ENCODE results near the gene LRRD1. TPM values are rescaled to one million over a fixed set of nuclear protein-coding genes. Genes with fewer than 3 reads are reported as not detected.

LRRD1 gene
- total and polyA plus RNA-seq, 2 of the 8 experiments (the other 6 are each of a cell fraction or from before 2014, with no cell fraction given): not detected

GRCh38 chr7:92155108-92155739, 23.7 kb downstream of the LRRD1 start:
- ChIA-PET POLR2A (ENCODE audit: partially characterized antibody) (no interaction called here), CTCF (ENCODE audit: partially characterized antibody) (no interaction called here)
- no peak overlapping the region for H3K4me3 ChIP-seq (ENCODE audit: extremely low read depth in 1 of 4, insufficient read depth in 2 of 4, low read depth in 3 of 4, low read length in 4 of 4)
- H3K27ac ChIP-seq (ENCODE audit: low read depth, low read length): no peak overlapping the region
- no peak overlapping the region for H2AK5ac ChIP-seq (ENCODE audit: low read depth, low read length)
- no peaks in the 10 kb centered on the region for H3K9me3 ChIP-seq (ENCODE audit: insufficient read depth in 2 of 2, low read depth in 1 of 2, low read length in 1 of 2)
- H3K27me3 ChIP-seq (replicated peaks in 1 of 4; ENCODE audit: control insufficient read depth in 3 of 4, extremely low read depth in 1 of 4, insufficient read depth in 3 of 4, low read length in 3 of 4): no peaks in the 10 kb centered on the region
- no peak overlapping the region for H3K14ac ChIP-seq (ENCODE audit: insufficient read length)
- no peak overlapping the region for H3K23ac ChIP-seq (ENCODE audit: insufficient read length)
- no peak for DNase-seq (ENCODE audit: low read depth in 1 of 2, low spot score in 2 of 2)
- H3K4ac ChIP-seq (replicated peaks; ENCODE audit: insufficient read length, low read depth, low read length): no peak overlapping the region
- H3K23me2 ChIP-seq (ENCODE audit: low read depth, low read length): no peaks in the 10 kb centered on the region
- H3K79me1 ChIP-seq (ENCODE audit: low read depth, low read length): no peaks in the 10 kb centered on the region
- no peak overlapping the region for H3K18ac ChIP-seq (ENCODE audit: extremely low read depth, low read length)
- no peak overlapping the region for H2BK20ac ChIP-seq (ENCODE audit: low read length)
- H4K8ac ChIP-seq (ENCODE audit: extremely low read depth, insufficient read depth, low read length): no peak overlapping the region
- no peaks in the 10 kb centered on the region for H4K20me1 ChIP-seq (replicated peaks in 1 of 2; ENCODE audit: control insufficient read depth in 1 of 2, insufficient read depth in 2 of 2, low read length in 2 of 2)
- no peak overlapping the region for H2BK5ac ChIP-seq (ENCODE audit: low read depth, low read length)
- H2BK12ac ChIP-seq (ENCODE audit: low read depth, low read length): no peak overlapping the region
- no peak overlapping the region for H2BK15ac ChIP-seq (ENCODE audit: low read length)
- H3K79me2 ChIP-seq (ENCODE audit: control insufficient read depth in 1 of 2, insufficient read depth in 2 of 2, low read length in 2 of 2): no peaks in the 10 kb centered on the region
- no peak overlapping the region for H3K9ac ChIP-seq (replicated peaks in 1 of 4; ENCODE audit: extremely low read depth in 1 of 4, low read depth in 3 of 4, low read length in 3 of 4)
- no peak overlapping the region for H3K4me2 ChIP-seq (ENCODE audit: insufficient read depth in 1 of 2, low read depth in 2 of 2, low read length in 2 of 2)
- FAIRE-seq: no peak
- H4K5ac ChIP-seq (ENCODE audit: insufficient read length, low read depth, low read length): no peak overlapping the region
- no peak overlapping the region for H3K56ac ChIP-seq (replicated peaks; ENCODE audit: insufficient read length, low read depth, low read length)
- H4K91ac ChIP-seq (replicated peaks; ENCODE audit: insufficient read length, low read length): no peak overlapping the region
- H2AFZ ChIP-seq (ENCODE audit: low read length): no peak overlapping the region
- TF ChIP-seq NRF1 (IDR thresholded peaks at IDR 0.05; ENCODE audit: low read depth, low read length) (no peak), JUND (IDR thresholded peaks at IDR 0.05; ENCODE audit: low read length) (no peak)
- WGBS, 2 experiments (ENCODE audit: extremely low coverage in 1 of 2, insufficient coverage in 1 of 2, insufficient read length in 1 of 2, insufficient replicate concordance in 2 of 2, low coverage in 1 of 2, low lambda C conversion rate in 2 of 2, missing lambda C conversion rate in 1 of 2): 82% methylated on average over 1 of the region's 1 CpG; no CpG with 5 or more reads in 1 of the 2 experiments
- no peaks in the 10 kb centered on the region for H3K4me1 ChIP-seq (replicated peaks in 1 of 4; ENCODE audit: control insufficient read depth in 3 of 4, insufficient read depth in 4 of 4, low read length in 3 of 4)
- no peaks in the 10 kb centered on the region for H3K36me3 ChIP-seq (ENCODE audit: control insufficient read depth in 2 of 4, insufficient read depth in 4 of 4, low read length in 3 of 4)
- H2BK120ac ChIP-seq (replicated peaks; ENCODE audit: low read depth, low read length): no peak overlapping the region
